ENCODE measurements around the gene ABHD4.
"Not testable (repeated sequence)": the region's sequence is repeated elsewhere in the genome, so short reads cannot be mapped to it uniquely, and the experiment has no call there.

Gene ABHD4

GRCh38 chr14:22589096-22589839 lies 8.8 kb upstream of the ABHD4 start, which contains the start of gene DAD1:
Gene DAD1 (minus strand): TSS chr14:22589224. CDS start chr14:22589157, 67 bp downstream.
- DNase-seq (ENCODE audit: low spot score): peak; percentile 99

GRCh38 chr14:22593189-22593588 lies 4.9 kb upstream of the ABHD4 start:
- no peak for DNase-seq (ENCODE audit: low spot score)

- no peak for DNase-seq (ENCODE audit: low spot score)
These were observed 4.5 kb upstream of the ABHD4 start for GRCh38 chr14:22593601-22594000.

GRCh38 chr14:22594156-22594716 lies 3.9 kb upstream of the ABHD4 start:
- DNase-seq (ENCODE audit: low spot score): no peak

GRCh38 chr14:22596354-22596879 lies 1.7 kb upstream of the ABHD4 start:
- no peak for DNase-seq (ENCODE audit: low spot score)

GRCh38 chr14:22597265-22597664 lies 835 bp upstream of the ABHD4 start:
- no peak for DNase-seq (ENCODE audit: low spot score)

GRCh38 chr14:22597771-22598098 lies 365 bp upstream of the ABHD4 start:
- DNase-seq (ENCODE audit: low spot score): no peak

GRCh38 chr14:22598896-22599244 lies 770 bp downstream of the ABHD4 start:
- no peak for DNase-seq (ENCODE audit: low spot score)

- DNase-seq (ENCODE audit: low spot score): no peak
These were observed 1.2 kb downstream of the ABHD4 start for GRCh38 chr14:22599349-22599748.

GRCh38 chr14:22600027-22600426 lies 1.9 kb downstream of the ABHD4 start:
- DNase-seq (ENCODE audit: low spot score): no peak

GRCh38 chr14:22601456-22601855 lies 3.4 kb downstream of the ABHD4 start:
- no peak for DNase-seq (ENCODE audit: low spot score)

- no peak for DNase-seq (ENCODE audit: low spot score)
These were observed 3.9 kb downstream of the ABHD4 start for GRCh38 chr14:22601996-22602395.

GRCh38 chr14:22602862-22603261 lies 4.8 kb downstream of the ABHD4 start:
- DNase-seq (ENCODE audit: low spot score): no peak

- no peak for DNase-seq (ENCODE audit: low spot score)
These were observed 8.3 kb downstream of the ABHD4 start for GRCh38 chr14:22606380-22606779.

- DNase-seq (ENCODE audit: low spot score): no peak
These were observed 9.2 kb downstream of the ABHD4 start for GRCh38 chr14:22607291-22607690.

- DNase-seq (ENCODE audit: low spot score): no peak
These were observed 12.8 kb downstream of the ABHD4 start for GRCh38 chr14:22610931-22611330.

GRCh38 chr14:22613106-22613695 lies 15.1 kb downstream of the ABHD4 start:
- DNase-seq (ENCODE audit: low spot score): no peak

GRCh38 chr14:22613736-22614239 lies 15.7 kb downstream of the ABHD4 start:
- DNase-seq (ENCODE audit: low spot score): no peak

GRCh38 chr14:22614240-22614799 lies 16.2 kb downstream of the ABHD4 start:
- no peak for DNase-seq (ENCODE audit: low spot score)

- not testable (repeated sequence) for DNase-seq (ENCODE audit: low spot score)
These were observed 17.7 kb downstream of the ABHD4 start for GRCh38 chr14:22615765-22616164.

GRCh38 chr14:22622255-22622654 lies 24.2 kb downstream of the ABHD4 start:
- DNase-seq (ENCODE audit: low spot score): no peak

GRCh38 chr14:22623047-22623446 lies 24.9 kb downstream of the ABHD4 start:
- DNase-seq (ENCODE audit: low spot score): no peak

GRCh38 chr14:22626590-22626989 lies 28.5 kb downstream of the ABHD4 start:
- DNase-seq (ENCODE audit: low spot score): no peak

All from D341Med (cell line).